ENCODE measurements around the gene KIAA0232.
"Not testable (repeated sequence)": the region's sequence is repeated elsewhere in the genome, so short reads cannot be mapped to it uniquely, and the experiment has no call there.

KIAA0232 gene

DNA sequence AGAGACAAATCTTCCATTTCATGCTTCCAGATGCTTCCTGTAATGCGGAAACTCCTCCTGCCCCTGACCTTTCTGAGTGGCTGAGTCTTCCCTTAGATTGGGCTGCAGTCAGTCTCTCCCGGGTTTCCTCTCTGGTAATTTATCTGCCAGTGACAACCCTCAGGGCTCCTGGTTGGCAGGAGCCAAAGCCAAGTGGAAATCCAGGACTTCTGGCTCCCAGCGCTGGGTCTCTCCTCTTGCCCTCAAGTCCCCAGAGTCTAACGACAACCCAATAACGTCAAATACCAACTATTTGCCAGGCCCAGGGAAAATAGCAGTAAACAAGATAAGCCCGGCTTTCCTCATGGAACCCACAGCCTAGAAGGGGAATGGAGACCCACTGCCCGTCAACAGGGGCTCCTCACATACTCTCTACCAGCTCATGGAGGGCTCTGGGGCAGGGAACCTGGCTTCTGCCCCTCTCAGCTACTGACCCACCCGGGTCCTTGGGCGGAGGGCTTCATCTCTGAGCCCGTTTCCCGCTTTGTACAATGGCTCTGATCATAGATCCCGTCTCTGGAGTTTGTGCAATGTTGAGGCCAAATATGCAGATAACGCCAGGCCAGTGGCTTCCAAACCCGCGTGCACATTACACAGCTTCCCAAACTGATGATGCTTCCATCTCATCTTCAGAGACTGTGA, 126.0 kb downstream of the KIAA0232 start:
- H3K4me3 ChIP-seq: peak overlapping the region; percentile 61 to 86 (median 75)
- peak overlapping the region; percentile 10 to 100 (median 99) for H3K27ac ChIP-seq

DNA sequence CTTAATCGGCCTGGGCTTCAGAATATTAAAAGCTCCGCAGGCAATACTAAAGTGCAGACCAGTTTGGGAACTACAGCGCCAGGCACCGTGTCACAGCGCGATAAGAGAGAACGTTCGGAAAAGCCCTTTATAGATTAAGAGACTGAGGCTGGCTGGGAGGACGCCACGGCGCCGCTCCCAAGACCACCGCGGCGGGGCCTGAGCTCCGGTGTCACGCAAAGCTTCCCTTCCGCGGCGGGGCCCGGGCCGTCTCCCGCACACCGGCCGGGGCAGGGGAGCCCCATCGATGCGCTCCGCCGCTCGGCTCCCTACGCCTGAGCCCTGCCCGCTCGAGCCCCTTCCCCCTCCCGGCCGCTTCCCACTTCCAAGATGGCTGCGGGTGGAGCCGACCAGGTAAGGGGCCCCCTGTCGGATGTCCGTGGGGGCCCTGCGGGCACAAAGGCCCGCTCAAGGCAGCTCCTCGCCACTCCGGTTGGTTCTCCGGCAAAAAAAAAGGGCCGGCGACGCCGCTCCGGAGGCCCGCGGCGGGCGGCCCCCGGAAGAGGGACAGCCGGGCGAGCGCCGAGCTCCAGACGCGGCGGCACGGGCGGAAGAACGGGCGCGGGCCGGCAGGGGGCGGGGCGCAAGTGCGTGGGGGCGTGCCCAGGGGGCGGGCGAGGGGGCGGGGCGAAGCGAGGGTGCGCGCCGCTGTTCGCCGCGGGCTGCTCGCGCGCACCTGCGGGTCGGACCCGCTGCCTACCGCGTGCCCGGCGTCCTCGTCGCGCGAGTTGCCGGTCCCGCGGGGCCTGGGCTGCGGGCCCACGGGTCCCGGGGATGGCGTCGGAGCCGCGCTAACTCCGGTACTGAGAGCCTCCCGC, 126.8 kb downstream of the KIAA0232 start, which contains the start of gene TBC1D14:
Gene TBC1D14, plus strand, starts transcription at position 714 of the 857 bp plus-strand sequence. CDS start 13,564 bp downstream, outside the sequence.
- Histone ChIP-seq H3K4me3 (peak within 1 kb of the TSS; percentile 61 to 86 (median 75)), H3K27ac (peak within 1 kb of the TSS; percentile 86 to 100 (median 99))

DNA sequence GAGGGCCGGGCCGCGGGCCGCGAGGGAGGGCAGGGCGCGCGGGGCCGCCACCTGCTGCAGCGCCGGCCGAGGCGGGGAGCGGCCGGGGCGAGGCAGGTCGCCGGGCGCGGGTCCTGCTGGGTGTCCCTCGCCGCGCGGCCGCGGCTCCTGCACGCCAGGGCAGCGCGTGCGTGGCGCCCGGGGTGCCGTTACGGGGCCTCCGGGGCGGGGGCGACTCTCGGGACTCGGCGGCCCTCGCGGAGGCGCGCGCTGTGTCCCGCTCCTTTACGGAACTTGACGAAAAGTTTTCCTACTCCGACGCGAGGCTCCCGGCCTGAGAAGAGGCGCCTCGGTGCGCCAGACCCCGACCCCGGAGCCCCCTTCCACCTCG, 127.4 kb downstream of the KIAA0232 start:
- Histone ChIP-seq H3K27ac (peak overlapping the region; percentile 65 to 100 (median 98)), H3K4me3 (peak overlapping the region; percentile 61 to 86 (median 75))

- H3K27ac ChIP-seq: peak overlapping the region; percentile 5 to 100 (median 97)
- H3K4me3 ChIP-seq: peak overlapping the region; percentile 61 to 86 (median 75)
Measured at GRCh38 chr4:6910340-6910959, 127.9 kb downstream of the KIAA0232 start.

- peak overlapping the region in 14 of 21 experiments; percentile 71 to 100 (median 98) for H3K27ac ChIP-seq
- H3K4me3 ChIP-seq: peak overlapping the region in 6 of 7 experiments; percentile 61 to 86 (median 76)
Measured at GRCh38 chr4:6910960-6911874, 128.7 kb downstream of the KIAA0232 start.

DNA sequence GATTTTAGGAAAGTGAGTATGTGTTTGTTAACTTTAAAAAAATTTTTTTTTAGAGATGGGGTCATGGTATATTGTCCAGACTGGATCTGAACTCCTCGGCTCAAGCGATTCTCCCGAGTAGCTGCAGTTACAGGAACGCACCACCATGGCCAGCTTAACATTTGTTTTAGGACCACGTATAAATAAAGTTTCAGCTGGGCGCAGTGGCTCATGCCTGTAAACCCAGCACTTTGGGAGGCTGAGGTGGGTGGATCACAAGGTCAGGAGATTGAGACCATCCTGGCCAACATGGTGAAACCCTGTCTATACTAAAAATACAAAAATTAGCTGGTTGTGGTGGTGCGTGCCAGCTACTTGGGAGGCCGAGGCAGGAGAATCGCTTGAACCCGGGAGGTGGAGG, 129.4 kb downstream of the KIAA0232 start:
- not testable (repeated sequence) for H3K4me3 ChIP-seq, H3K27ac ChIP-seq

GRCh38 chr4:6912441-6912840, 129.9 kb downstream of the KIAA0232 start:
- Histone ChIP-seq H3K4me3 (no peak overlapping the region), H3K27ac (no peak overlapping the region)

DNA sequence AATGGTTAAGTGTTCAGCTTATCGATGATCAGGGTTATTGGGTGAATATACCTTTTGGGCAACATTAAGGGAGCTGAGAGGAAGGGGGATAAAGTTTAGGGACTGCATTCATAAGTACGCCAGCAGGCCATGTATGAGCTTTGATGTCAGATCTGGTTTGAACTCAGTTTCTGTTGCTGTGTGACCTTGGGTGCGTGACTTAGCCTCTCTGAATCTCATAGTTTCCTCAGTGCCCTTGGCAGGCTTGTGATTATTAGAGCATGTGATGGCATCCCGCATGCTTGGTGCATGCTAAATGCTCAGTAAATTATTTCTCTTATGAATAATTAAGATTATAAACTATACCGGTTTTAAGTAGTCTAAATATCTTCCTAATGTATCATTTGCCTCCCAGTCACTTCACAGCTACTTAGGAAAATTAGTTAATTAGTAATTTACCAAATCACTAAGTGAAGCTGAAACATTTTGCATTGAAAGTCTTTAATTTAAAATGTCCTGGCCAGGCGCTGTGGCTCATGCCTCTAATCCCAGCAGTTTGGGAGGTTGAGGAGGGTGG, 130.9 kb downstream of the KIAA0232 start:
- no peak overlapping the region for H3K27ac ChIP-seq

DNA sequence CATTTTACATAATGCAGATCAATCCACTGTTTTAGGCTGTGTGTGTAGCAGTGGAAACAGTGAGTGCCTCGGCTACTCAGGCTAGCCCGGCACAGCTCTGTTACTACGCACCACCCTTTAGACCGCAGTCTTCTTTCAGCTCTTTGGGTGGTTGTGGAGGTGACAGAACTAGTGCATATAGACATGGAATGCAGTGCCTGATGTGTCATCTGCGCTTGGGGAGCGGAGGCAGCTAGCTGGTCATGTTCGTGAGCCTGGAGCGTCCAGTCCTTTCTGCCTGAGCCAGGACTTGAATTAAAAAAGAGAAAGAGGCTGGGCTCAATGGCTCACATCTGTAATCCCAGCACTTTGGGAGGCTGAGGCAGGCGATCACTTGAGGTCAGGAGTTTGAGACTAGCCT, 131.9 kb downstream of the KIAA0232 start:
- Histone ChIP-seq H3K4me3 (no peak overlapping the region), H3K27ac (peak overlapping the region in 2 of 21 experiments; percentile 6 to 52)

More for the DNA sequence above, 130.9 kb downstream of the KIAA0232 start:
- H3K4me3 ChIP-seq: no peak overlapping the region

- H3K27ac ChIP-seq: peak overlapping the region in 7 of 21 experiments; percentile 1 to 87 (median 33)
- no peak overlapping the region for H3K4me3 ChIP-seq
Measured at GRCh38 chr4:6915041-6916005, 132.8 kb downstream of the KIAA0232 start.

DNA sequence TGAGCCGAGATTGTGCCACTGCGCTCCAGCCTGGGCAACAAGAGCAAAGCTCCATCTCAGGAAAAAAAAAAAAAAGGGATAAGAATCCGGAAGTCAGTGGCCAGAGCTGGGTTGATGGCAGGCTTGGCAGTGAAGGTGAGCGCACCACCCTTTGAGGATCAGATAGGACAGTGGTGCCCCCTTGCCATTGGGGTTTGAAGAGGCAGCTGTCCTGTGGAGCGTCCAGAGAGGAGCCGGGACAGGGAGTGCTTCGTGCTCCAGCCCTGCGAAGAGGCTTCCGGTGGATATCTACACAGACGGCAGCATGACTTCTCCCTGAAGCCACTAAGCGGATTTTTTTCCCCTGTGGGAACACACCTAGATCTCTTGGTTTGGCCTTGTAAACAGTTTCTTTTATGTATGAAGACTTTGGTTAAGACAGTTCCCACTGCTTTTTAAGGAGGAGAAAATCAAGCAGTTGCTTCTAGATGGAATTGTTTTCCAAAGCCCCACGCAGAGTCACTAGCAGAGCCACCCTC, 133.6 kb downstream of the KIAA0232 start:
- Histone ChIP-seq H3K4me3 (no peak overlapping the region), H3K27ac (peak overlapping the region in 13 of 21 experiments; percentile 33 to 87 (median 75))

GRCh38 chr4:6916587-6917460, 134.3 kb downstream of the KIAA0232 start:
- peak overlapping the region in 19 of 21 experiments; percentile 33 to 87 (median 73) for H3K27ac ChIP-seq
- H3K4me3 ChIP-seq: no peak overlapping the region

DNA sequence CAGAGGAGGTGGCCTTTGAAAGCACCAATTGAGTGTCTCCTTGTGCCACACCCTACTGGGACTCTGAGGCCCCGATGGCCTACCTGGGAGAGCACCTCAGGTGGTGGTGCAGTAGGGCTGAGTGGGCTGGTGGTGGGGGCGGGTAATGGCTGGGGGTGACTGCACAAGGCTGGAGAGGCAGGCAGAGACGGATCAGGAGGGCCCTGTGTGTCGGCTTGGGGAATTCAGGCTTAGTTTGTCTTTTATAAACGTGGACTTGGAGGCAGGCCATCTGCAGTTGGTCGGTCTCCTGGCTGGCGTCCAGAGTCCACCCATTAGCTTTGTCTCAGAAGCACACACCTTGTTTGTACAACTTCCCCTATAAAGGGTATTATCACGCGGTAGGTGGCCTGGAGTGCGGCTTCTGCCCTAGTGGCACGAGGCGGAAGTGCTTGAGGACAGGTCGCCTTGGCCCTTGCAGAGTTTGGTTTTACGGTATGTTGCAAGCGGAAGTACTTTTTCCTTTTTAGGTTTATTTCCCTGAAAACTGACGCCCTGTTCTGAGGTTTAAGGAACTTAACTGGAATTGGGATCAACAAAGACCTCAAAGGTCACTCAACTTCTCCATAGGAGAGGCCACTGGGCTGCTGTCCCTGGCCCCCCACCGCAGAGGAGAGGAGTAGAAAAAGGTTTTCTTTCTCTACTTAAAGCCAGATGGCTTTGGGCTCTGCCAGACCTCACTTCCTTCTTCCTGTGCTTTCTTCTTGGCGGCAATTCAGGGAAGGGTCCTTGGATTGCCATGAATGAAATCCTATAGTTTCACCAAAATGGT, 135.1 kb downstream of the KIAA0232 start:
- peak overlapping the region in 20 of 21 experiments; percentile 23 to 87 (median 70) for H3K27ac ChIP-seq
- no peak overlapping the region for H3K4me3 ChIP-seq

GRCh38 chr4:6918338-6918737, 135.8 kb downstream of the KIAA0232 start:
- H3K4me3 ChIP-seq: no peak overlapping the region
- H3K27ac ChIP-seq: peak overlapping the region in 20 of 21 experiments; percentile 23 to 87 (median 66)

- Histone ChIP-seq H3K27ac (peak overlapping the region in 1 of 21 experiments; percentile 14), H3K4me3 (no peak overlapping the region)
Measured at GRCh38 chr4:6920171-6920570, 137.6 kb downstream of the KIAA0232 start.

DNA sequence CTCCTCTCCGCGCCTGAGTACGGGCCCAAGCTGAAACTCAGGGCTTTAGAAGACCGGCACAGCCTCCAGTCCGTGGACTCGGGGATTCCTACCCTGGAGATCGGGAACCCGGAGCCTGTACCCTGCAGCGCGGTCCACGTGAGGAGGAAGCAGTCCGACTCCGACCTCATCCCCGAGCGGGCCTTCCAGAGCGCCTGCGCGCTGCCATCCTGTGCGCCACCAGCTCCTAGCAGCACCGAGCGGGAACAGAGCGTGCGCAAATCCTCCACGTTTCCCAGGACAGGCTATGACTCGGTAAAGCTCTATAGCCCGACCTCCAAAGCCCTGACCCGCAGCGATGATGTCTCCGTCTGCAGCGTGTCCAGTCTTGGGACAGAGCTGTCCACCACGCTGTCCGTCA, 141.0 kb downstream of the KIAA0232 start:
- no peak overlapping the region for H3K27ac ChIP-seq
- H3K4me3 ChIP-seq: no peak overlapping the region
